ENCODE measurements around the gene FOXD3. TPM values are rescaled to one million over a fixed set of nuclear protein-coding genes. Genes with fewer than 3 reads are reported as not detected.

FOXD3 gene
- total RNA-seq, 1 donor from 2014 or later, result not detected

- H3K4me1 Mint-ChIP-seq (ENCODE audit: low read depth), result peaks cover 4% of the 10 kb centered on the region
- no peaks in the 10 kb centered on the region for H3K9me3 Mint-ChIP-seq (ENCODE audit: low read depth)
- no peak for DNase-seq (ENCODE audit: low spot score)
- H3K27me3 Mint-ChIP-seq (ENCODE audit: low read depth), result peaks cover 80% of the 10 kb centered on the region
- H3K27ac Mint-ChIP-seq (ENCODE audit: unreplicated experiment), result no peak overlapping the region
- no peak overlapping the region for H3K4me3 Mint-ChIP-seq (ENCODE audit: unreplicated experiment)
- peaks cover 8% of the 10 kb centered on the region for H3K36me3 Mint-ChIP-seq (ENCODE audit: low read depth)
- no peak for TF ChIP-seq CTCF (IDR thresholded peaks at IDR 0.05)
Observed at GRCh38 chr1:63329621-63330330, 7.4 kb downstream of the FOXD3 start.

DNA sequence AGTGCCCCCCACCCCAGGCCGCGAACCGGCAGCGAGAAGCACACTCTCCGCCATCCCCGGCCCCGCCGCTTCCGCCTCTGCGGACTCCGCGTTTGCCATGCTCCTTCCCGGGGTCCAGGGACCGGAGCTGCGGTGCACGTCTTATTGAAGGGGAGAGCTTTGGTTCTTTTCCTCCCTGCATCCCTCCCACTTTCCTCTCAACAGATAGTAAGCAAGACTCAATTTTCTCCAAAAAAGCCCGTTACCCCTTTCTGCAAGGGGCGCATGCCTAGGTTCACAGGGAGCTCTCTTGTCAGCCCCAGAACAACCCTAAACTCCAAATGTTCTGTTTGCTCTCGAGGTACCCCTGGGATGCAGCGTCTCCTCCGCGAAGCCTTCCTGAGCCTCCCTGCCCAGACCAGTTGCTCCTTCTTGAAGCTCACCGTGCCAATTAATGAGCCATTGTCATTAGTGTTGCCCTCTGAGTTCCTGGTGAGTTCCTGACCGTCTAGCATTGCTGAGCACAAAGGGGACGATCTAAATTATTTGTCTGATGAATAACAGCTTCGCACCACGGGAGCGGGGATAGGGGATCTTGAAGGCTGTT lies 8.1 kb downstream of the FOXD3 start:
- Mint-ChIP-seq H3K36me3 (ENCODE audit: low read depth) (peaks cover 8% of the 10 kb centered on the region), H3K27ac (ENCODE audit: unreplicated experiment) (no peak overlapping the region), H3K4me3 (ENCODE audit: unreplicated experiment) (no peak overlapping the region), H3K27me3 (ENCODE audit: low read depth) (peaks cover 83% of the 10 kb centered on the region), H3K9me3 (ENCODE audit: low read depth) (no peaks in the 10 kb centered on the region), H3K4me1 (ENCODE audit: low read depth) (peaks cover 4% of the 10 kb centered on the region)
- TF ChIP-seq CTCF (IDR thresholded peaks at IDR 0.05), result no peak
- no peak for DNase-seq (ENCODE audit: low spot score)

GRCh38 chr1:63342402-63342801 lies 20.0 kb downstream of the FOXD3 start:
- Mint-ChIP-seq H3K4me3 (ENCODE audit: unreplicated experiment) (no peak overlapping the region), H3K4me1 (ENCODE audit: low read depth) (no peaks in the 10 kb centered on the region), H3K9me3 (ENCODE audit: low read depth) (no peaks in the 10 kb centered on the region), H3K27me3 (ENCODE audit: low read depth) (peaks cover 15% of the 10 kb centered on the region), H3K27ac (ENCODE audit: unreplicated experiment) (no peak overlapping the region), H3K36me3 (ENCODE audit: low read depth) (no peaks in the 10 kb centered on the region)
- no peak for DNase-seq (ENCODE audit: low spot score)
- TF ChIP-seq CTCF (IDR thresholded peaks at IDR 0.05), result no peak

DNA sequence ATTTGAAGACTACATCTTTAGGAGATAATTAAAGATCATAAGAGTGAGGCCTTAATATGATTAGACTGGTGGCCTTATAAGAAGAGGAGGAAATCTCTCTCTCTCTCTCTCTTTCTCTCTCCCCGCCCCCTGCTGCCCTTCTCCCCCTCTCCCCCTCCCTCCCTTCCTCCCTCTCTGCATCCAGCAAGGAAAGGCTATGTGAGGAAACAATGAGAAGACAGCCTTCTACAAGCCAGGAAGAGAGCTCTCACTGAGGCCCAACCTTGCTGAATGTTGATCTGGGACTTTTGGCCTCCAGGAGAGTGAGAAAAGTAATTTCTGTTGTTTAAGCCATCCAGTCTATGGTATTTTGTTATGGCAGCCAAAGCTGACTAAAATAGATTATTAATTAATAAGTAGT lies 21.6 kb downstream of the FOXD3 start:
- no peak overlapping the region for H3K27ac Mint-ChIP-seq (ENCODE audit: unreplicated experiment)

GRCh38 chr1:63350320-63350719 lies 28.0 kb downstream of the FOXD3 start:
- Mint-ChIP-seq H3K27ac (ENCODE audit: unreplicated experiment) (no peak overlapping the region), H3K9me3 (ENCODE audit: low read depth) (no peaks in the 10 kb centered on the region), H3K27me3 (ENCODE audit: low read depth) (peaks cover 40% of the 10 kb centered on the region), H3K4me3 (ENCODE audit: unreplicated experiment) (no peak overlapping the region), H3K4me1 (ENCODE audit: low read depth) (no peaks in the 10 kb centered on the region), H3K36me3 (ENCODE audit: low read depth) (no peaks in the 10 kb centered on the region)
- TF ChIP-seq CTCF (IDR thresholded peaks at IDR 0.05), result no peak
- DNase-seq (ENCODE audit: low spot score), result no peak

More for the DNA sequence above, 21.6 kb downstream of the FOXD3 start:
- H3K27me3 Mint-ChIP-seq (ENCODE audit: low read depth), result peaks cover 19% of the 10 kb centered on the region
- no peaks in the 10 kb centered on the region for H3K36me3 Mint-ChIP-seq (ENCODE audit: low read depth)
- DNase-seq (ENCODE audit: low spot score), result no peak
- no peaks in the 10 kb centered on the region for H3K9me3 Mint-ChIP-seq (ENCODE audit: low read depth)
- no peaks in the 10 kb centered on the region for H3K4me1 Mint-ChIP-seq (ENCODE audit: low read depth)
- no peak overlapping the region for H3K4me3 Mint-ChIP-seq (ENCODE audit: unreplicated experiment)
- no peak for TF ChIP-seq CTCF (IDR thresholded peaks at IDR 0.05)

Measured in chondrocyte (in vitro differentiated cells).